Activated CD8-positive, alpha-beta memory T cell treated with anti-CD3 and anti-CD28 coated beads, Interleukin-2, amount 50 U/mL, for 1 hour (primary cell): ENCODE results near the gene GEMIN2.
"Not testable (repeated sequence)": the region's sequence is repeated elsewhere in the genome, so short reads cannot be mapped to it uniquely, and the experiment has no call there.

ENCODE experiments used
- DNase-seq: peaks from one replicate; pipeline ENCODE4 v3.0.0-alpha.2; 2020; ENCODE audit errors: extremely low read depth

Gene GEMIN2

DNA sequence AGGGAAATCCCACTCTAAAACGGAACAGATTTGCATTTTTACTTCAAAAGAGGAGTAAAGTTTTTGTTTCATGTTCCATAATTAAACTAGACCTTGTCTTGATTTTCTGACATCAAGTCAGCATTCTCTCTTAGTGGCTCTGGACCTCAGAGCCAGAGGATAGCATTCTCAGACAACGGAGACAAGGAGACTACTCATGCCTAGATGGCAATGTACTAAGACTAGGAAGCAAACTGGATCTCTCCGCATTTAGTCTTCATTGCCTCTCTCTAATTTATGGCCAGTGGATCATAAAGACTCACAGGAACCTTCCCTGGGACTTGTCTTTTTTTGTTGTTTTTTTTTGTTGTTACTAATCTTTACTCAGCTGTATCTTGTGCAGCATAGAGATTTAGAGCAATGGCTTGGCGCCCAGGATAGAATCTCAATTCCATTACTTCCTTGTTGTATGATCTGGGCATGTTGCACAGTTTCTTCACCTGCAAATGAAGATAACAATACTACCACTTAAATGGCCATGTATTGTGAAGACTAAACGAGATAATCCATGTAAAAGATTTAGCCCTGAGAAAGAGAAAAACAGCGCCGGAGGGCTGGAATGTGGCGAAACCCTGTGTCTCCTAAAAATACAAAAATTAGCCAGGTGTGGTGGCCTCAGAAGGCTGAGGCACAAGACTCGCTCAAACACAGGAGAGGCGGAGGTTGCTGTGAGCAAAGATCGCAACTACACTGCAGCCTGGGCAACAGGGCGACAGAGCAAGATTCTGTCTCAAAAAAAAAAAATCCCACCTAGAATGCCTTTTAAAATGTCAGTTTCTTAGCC, 4.0 kb upstream of the GEMIN2 start:
- no peak for DNase-seq

DNA sequence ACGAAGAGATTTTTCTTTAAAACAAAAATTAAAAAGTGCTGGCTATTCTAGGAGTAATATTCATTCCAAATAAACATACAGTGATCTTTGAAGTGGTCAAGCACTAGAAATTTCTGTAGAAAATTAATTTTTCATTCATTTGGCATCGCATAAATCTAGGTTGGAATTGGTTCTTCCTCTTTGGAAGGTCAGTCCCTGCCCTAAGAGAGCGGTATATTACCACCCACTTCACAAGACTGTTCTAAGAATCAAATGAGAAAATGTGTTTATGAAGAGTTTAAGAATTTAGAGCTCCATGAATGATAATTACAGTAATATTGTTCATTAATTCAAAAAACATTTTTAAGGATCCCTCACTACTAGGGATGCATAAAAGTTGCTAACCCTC, 444 bp upstream of the GEMIN2 start:
- no peak for DNase-seq

DNA sequence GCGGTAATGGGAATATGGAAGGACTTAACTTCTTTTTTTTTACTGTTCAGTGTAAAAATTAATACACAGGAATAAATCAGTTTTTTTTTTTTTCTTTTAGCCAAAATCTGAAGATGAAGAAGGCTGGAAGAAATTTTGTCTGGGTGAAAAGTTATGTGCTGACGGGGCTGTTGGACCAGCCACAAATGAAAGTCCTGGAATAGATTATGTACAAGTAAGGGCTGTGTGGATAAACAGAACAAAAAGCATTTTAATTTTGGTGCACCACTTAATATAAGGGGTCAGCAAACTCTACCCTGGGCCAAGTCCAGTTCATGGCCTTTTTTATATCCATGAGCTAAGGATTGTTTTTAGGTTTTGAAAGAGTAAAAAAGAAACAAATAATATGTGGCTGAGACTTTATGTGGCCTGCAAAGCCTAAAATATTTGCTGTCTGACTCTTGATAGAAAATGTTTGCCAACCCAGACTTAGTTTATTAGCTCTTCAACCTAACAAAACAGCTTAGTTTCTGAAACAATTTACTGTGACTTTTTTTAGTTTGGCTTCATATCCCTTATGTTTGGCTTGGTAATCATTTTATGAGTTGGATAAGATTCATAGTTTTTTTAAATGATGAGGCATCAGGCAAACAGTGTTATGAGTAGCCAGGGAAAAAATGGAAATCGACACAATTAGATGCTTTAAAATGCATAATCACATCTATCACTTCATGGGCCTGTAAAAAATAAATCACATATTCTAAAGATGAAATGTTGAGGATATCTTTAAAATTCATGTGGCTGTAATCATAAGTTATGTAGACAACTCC, 8.4 kb downstream of the GEMIN2 start:
- DNase-seq = no peak

DNA sequence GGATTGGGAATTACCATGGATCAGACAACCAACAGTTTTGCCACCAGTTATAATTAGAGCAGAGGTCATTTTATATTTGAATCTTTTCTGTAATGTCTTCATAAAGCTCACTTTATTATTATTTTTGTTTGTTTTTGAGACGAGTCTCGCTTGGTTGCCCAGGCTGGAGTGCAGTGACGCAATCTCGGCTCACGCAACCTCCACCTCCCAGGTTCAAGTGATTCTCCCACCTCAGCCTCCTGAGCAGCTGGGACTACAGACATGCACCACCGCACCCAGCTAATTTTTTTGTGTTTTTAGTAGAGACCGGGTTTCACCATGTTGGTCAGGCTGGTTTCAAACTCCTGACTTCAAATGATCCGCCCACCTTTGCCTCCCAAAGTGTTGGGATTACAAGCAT, 23.7 kb downstream of the GEMIN2 start:
- not testable (repeated sequence) for DNase-seq

DNA sequence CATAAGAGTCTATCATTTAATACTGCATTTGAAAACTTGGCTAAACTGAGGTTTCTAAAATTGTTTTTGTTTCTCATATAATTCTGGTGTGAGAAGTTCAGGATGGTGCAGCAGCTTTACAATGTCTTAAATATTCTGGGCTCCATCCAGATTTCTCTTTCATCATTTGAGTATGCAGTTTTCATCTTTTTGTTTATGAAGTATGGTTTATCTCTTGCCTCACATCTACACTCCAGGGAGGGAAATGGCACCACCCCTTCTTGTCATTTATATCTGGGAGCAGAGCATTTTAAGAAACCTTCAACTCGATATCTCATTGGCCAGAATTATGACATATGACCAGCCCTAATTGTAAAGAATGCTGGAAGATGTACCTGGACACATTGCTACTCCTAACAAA, 24.3 kb downstream of the GEMIN2 start:
- DNase-seq = no peak

DNA sequence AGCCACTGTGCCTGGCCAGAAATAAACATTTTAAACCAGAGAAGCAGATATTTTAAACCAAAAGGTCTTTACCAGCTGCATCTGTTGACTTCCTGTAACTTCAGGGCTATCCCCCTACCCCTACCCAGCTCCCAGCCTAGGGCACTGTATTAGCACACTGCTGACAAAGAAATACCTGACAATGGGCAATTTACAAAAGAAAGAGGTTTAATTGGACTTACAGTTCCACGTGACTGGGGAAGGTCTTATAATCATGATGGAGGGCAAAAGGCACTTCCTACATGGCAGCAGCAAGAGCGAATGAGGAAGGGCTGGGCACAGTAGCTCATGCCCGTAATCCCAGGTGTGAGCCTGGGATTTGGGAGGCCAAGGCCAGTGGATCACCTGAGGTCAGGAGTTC, 26.0 kb downstream of the GEMIN2 start:
- DNase-seq = no peak

DNA sequence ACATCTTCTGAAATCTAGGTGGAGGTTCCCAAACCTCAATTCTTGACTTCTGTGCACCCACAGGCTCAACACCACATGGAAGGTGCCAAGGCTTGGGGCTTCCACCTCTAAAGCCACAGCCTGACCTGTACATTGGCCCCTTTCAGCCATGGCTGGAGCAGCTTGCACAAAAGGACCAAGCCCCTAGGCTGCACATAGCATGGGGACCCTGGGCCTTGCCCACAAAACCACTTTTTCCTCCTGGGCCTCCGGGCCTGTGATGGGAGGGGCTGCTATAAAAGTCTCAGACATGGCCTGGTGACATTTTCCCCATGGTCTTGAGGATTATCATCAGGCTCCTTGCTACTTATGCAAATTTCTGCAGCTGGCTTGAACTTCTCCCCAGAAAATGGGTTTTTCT, 27.5 kb downstream of the GEMIN2 start:
- not testable (repeated sequence) for DNase-seq

DNA sequence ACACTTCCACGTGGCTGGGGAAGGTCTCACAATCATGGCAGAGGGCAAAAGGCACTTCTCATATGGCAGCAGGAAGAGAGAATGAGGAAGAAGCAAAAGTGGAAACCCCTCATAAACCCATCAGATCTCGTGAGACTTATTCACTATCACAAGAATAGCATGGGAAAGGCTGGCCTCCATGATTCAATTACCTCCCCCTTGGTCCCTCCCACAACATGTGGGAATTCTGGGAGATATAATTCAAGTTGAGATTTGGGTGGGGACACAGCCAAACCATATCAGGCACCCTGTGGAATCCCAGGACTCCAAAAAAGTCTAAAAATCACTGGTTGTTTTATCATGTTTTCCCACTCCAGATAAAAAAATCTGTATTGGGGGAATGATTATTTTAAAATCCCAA, 29.1 kb downstream of the GEMIN2 start:
- not testable (repeated sequence) for DNase-seq

DNA sequence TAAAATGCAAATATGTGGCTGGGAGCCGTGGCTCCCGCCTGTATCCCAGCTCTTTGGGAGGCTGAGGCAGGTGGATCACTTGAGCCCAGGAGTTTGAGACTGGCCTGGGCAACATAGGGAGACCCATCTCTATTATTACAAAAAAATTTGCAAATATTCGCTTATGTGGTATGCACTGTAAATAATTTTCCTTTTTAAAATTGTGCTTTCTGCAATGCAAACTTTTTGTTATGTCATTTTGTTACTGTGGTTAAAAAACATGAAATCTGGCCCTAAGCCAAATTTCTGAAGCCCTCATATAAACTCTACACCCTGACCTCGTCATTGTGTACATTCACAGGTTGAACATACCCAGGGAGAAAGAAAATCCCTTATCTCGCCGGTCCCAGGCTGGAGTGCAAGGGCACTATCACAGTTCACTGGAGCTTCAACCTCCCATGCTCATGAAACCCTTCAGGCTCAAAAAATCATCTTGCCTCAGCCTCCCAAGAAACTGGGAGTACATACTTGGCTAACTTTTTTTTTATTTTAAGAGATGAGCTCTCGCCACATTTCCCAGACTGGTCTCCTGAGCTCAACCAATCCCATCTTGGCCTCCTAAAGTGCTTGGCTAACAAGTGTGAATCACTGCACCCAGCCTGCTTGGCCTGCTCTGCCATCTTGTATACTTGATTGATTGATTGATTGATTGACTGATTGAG, 31.3 kb downstream of the GEMIN2 start:
- no peak for DNase-seq

DNA sequence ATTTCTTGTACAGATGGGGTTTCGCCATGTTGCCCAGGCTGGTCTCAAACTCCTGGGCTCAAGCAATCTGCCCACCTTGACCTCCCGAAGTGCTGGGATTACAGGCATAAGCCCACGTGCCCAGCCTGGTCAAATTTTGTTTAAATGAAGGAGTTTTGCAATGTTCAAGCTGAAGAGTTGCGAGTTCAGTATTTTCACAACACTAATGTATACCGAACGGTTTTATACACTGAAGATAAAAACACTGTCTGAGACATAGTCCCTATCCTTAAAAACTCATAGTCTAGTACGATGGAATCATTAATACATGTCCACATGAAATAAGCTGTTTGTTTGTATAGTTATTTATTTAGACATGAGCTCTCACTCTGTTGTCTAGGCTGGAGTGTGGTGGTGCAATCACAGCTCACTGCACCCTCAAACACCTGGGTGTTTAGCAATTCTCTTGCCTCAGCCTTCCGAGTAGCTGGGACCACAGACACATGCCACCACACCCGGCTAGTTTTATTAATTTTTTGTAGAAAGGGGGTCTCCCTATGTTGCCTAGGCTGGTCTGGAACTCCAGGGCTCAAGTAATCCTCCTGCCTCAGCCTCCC, 40.6 kb downstream of the GEMIN2 start:
- DNase-seq = no peak

DNA sequence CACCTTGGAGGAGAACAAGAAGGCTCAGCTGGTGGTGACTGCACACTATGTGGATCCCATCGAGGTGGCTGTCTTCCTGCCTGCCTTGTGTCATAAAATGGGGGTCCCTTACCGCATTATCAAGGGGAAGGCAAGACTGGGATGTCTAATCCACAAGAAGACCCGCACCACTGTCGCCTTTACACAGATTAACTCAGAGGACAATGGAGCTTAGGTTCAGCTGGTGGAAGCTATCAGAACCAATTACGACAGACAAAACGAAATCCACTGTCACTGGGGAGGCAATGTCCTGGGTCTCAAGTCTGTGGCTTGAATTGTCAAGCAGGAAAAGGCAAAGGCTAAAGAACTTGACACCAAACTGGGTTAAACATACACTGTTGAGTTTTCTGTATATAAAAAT, 43.4 kb downstream of the GEMIN2 start:
- DNase-seq = no peak

DNA sequence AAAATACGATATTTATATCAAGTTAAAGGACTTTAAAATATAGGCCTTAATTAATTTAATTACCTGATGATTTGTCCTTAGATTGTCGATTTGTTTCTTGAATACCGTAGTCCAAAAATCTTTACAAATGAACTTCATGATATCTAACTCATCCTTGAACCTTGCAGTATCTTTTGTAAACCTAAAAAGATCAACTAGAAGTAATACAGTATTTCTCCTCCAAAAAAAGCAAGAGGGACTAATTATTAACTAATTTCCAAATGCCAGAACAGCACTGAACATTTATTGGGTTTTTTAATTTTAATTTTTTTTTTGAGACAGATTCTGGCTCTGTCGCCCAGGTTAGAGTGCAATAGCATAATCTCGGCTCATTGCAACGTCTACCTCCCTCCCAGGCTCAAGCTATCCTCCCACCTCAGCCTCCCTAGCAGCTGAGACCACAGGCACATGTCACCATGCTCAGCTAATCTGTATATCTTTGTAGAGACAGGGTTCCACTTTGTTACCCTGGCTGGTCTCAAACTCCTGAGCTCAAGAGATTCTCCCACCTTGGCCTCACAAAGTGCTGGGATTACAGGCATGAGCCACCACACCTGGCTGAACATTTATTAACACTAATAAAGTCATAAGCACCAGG, 44.2 kb downstream of the GEMIN2 start:
- no peak for DNase-seq

DNA sequence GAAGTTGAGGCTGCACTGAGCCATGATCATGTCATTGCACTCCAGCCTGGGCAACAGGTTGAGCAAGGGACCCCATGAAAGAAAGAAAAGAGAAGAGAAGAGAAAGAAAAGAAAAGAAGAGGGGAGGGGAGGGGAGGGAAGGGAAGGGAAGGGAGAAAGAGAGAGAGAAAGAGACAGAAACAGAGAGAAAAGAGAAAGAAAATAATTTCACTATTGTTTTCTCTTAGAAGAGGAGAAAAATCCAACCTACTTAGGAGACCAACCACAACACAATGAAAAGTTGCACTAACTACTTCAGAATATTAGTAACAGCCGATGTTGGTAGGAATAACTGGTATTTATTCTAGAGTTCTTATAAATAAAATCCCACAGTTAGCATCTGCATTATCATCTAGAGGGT, 46.4 kb downstream of the GEMIN2 start:
- no peak for DNase-seq

DNA sequence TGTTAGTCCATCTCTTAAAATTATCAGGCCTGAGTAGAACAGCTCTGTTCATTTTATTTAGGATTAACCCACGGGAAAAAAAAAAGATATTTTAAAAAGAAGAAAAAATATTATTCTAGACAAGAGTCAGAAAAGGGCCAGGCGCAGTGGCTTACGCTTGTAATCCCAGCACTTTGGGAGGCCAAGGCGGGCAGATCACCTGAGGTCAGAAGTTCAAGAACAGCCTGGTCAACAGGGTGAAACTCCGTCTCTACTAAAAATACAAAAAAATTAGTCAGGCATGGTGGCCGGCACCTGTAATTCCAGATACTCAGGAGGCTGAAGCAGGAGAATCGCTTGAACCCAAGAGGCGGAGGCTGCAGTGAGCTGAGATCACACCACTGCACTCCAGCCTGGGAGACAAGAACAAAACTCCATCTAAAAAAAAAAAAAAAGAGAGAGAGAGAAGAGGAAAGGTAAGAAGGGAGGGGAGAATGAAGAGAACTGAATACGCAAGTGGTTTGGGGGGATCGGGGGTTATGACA, 53.7 kb downstream of the GEMIN2 start:
- DNase-seq = not testable (repeated sequence)

DNA sequence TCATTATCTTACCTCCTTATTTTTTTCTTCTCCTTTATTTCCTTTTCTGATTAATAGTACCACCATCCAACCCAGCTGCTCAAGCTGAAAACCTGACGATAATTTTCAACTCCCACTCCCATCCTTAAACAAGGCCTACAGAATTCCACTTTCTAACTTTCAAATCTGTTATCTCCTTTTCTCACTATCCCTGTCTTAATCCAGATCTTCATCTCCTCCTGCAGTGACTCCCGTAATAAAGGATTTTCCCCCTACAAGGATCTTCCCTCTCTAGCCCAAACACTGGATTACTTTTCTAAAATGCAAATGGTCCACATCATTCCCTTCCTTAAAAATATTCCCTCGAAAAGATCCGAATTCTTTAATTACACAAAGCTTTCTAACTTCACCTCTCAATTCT, 54.5 kb downstream of the GEMIN2 start:
- DNase-seq = no peak

DNA sequence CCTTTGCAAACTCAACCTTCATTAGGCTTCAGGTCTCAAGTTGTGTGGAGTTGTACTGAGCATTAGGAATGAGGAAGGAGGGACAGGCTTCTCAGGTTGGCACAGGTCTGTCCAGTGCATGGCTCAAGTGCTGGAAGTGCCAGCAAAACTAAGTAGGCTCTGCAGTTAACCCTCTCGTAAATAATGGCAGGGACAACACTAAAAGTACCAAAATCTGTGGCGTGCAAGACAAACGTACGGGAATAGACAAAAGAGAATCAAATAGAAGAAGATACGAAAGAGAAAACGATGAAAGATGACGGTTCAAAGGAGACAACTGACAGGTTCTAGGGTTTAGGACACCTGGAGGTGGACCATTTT, 55.4 kb downstream of the GEMIN2 start:
- DNase-seq = no peak

DNA sequence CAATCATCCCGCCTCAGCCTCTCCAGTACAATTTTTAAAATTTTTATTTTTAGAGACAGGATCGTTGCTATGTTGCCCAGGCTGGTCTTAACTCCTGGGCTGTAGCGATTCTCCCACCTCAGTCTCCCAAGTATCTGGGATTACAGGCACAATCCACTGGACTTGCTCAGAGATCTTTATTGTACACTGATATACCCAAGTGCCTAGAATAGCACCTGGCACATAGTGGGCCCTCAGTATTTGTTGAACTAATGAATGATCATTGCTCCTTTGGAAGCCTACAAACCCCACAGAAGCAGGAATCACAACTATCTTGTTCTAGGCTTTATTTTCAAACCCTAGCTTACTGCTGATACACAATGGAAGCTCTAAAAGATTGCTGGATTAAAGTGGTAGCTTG, 59.1 kb downstream of the GEMIN2 start:
- DNase-seq = no peak

DNA sequence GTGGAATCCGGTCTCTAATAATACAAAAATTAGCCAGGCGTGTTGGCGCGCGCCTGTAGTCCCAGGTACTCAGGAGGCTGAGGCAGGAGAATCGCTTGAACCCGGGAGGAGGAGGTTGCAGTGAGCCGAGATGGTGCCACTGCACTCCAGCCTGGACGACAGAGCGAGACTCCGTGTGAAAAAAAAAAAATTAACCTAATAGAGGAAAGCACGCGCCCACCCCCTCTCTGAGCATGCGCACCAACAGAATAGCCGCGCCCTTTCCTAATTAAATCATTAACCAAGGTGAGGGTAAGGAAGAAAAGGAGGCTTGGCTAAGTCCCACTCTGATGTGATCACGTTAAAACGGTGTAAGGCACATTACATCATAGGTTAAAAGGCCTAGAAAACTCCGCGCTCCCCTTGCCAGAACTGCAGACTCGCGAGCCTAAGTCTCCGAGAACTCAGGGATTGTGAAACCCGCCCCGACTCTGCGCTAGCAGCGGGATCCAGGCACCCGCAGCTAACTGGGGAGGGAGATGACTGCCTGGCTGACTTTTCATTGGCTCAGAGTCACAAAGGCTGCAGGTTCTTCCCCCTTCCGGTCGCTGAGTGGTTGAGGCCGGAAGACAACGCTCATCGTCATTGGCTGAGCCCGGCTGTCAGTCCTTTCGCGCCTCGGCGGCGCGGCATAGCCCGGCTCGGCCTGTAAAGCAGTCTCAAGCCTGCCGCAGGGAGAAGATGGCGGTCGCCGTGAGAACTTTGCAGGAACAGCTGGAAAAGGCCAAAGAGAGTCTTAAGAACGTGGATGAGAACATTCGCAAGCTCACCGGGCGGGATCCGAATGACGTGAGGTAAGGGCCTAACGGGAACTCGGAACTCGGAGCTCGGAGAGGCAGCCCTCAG, 60.7 kb downstream of the GEMIN2 start, which contains the start of gene PNN:
Gene PNN (plus strand): TSS at position 695 of the 885 bp plus-strand sequence. CDS start 26 bp downstream, at position 721.
- peak; percentile 92 for DNase-seq

DNA sequence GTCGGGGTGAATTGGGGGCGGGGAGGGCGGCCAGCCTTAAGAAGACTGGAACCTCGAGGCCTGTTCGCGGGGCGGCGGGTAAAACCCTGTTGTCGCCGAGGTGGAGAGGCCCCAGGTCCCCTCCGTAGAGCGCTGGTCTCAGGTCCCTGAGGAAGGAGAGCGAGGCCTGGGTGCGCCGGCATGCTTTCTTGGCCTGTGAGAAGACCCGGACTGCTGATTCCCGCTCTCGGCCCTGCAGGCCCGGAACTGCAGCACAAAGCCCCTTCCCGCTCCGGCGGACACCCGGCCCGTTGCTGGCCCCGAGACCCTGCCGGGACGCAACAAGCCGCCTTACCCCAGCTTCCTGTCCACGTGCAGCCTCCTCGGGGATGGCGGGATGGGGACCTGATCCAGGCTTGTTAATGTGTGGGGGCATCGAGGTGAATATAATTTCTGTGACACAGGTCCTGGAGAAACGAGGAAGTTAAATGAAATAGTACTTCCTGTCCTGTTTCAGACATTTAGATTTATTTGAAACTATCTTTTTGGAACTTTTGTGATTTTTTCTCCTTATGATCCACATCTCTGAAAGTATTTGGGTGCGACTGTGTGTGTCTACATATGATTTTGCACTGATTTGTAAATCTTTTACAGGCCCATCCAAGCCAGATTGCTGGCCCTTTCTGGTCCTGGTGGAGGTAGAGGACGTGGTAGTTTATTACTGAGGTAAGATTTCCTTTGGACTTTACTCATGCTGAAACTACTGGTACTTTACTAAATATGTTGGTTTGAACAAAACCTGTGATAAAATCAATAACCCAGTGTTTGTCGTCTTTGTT, 61.5 kb downstream of the GEMIN2 start:
- no peak for DNase-seq
